Posterior cingulate gyrus (tissue), 11 donors: Measurements from ENCODE around the gene SYNE2.
A peak's percentile ranks its signal among the peaks of the same experiment; 100 is the strongest.
"Not testable (repeated sequence)": the region's sequence is repeated elsewhere in the genome, so short reads cannot be mapped to it uniquely, and the experiment has no call there.

Source experiments
- DNase-seq, 10 donors: peaks; one replicate each; pipeline versions ENCODE4 v3.0.0 to v3.0.0-alpha.2; 2020 to 2021; ENCODE audit warnings: mixed read lengths in 3 of 10
- intact Hi-C: fragments of 100-400 bp; cut with DNase I; formaldehyde crosslinking; loops from one replicate; pipeline ENCODE4 v1.15.1; 2023

Gene SYNE2

GRCh38 chr14:64112867-64113678, 260.3 kb downstream of the SYNE2 start:
- DNase-seq: peak in 1 of 10 donors; percentile 36
- intact Hi-C loops: no loop called here

DNA sequence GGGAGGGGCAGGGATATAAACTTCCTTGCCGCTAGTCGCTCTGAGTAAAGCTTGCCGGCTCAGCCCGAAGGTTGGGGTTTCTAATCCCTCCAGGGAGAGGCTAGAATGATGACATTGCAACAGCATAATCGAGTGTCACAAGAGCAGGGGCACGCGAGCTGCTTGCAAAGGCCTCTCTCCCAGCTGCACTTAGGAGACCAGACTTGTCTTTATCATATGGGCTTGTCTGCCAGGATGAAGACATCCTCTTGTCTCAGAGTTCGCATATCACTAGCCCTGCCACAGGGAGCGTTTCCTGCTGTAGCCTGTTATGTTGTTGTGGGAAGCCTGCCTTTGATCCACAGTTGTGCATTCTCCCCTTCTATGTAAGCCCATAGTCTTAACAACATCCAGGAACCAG, 261.4 kb downstream of the SYNE2 start:
- intact Hi-C loops: no loop called here
- peak in 1 of 10 donors; percentile 20 for DNase-seq

DNA sequence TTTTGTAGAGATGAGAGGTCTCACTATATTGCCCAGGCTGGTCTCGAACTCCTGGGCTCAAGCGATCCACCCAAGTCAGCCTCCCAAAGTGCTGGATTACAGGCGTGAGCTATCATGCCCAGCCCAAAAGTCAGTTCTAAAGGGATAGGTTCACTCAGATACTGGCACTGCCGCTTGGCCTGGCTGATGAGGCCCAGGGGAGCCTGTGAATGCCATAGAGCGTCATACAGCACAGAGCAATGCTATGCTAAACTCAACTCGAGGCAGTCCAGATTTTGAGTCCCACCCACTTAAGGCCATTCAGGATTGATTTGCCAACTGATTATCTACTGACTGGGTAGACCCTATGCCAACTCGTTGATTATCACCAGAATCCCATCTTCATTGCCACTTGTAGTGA, 262.0 kb downstream of the SYNE2 start:
- no peak for DNase-seq
- intact Hi-C loops: no loop called here

- intact Hi-C loops: no loop called here
- DNase-seq: no peak
Observed at GRCh38 chr14:64115401-64115800, 262.6 kb downstream of the SYNE2 start.

DNA sequence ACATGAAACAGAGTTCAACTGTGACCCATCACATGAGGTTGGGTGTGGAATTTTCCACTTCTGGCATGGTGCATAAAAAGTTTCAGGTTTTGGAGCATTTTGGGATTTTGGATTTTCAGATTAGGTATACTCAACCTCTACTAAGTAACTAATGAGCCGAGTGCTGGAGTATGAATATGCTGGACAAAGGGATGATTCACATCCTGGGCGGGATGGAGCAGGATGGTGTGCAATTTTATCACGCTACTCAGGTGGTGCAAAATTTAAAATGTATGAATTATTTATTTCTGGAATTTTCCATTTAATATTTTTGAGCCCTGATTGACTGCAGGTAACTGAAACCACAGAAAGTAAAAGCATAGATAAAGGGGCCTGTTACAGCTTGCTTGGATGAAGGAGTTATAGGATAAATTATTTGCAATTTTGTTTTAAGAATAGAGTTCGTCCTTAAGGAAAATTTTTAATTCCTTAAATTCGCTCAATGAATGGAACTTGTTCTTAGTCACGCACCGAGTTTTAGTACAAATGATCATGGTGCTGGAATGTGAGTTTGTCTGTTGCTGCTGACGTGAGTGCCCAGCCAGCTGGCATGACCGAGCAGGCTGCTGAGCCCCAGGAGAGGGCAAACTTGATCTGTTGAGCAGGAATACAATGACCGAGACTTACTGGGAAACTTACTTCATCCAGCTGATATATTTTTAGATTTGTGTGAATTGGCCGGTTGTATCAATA, 265.0 kb downstream of the SYNE2 start:
- intact Hi-C loops: no loop called here
- DNase-seq: no peak

GRCh38 chr14:64118403-64118742, 265.6 kb downstream of the SYNE2 start:
- intact Hi-C loops, DNase-seq: not testable (repeated sequence)

DNA sequence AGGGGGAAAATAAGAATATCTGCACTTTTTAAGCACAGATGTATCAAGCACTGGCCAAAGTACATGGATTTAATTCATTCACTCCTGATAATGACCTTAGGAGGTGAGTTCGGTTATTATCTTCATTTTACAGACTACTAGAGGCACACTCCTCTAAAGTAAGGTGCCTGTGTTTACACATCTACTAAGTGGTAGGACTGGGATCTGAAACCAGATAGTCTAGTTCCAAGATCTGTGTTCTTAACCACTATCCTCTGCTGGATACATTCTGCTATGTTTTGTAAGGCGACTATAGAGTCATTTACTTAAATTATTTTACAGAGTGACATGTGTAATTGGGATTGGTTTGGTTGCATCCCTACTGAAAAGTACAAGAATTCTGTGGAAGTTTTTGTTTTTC, 266.1 kb downstream of the SYNE2 start:
- intact Hi-C loops: no loop called here
- DNase-seq: no peak

DNA sequence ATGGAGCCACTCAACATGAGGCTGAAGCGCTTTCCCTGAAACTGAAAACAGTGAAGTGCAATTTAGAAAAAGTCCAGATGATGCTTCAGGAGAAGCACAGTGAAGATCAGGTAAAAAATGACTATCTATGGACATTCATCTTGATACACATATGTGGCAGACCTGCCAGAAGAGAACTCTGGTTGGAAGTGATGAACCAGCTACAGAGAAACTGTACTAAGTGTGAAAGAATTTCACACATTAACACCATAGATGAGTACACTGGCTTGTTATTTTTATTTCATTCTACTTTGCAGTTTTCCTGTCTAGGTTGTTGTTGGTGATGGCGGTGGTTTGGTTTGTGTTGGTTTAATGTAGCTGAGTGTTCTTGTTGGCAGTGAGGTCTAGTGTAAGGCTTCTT, 266.7 kb downstream of the SYNE2 start:
- intact Hi-C loops: no loop called here
- no peak for DNase-seq

- intact Hi-C loops: no loop called here
- DNase-seq: no peak
Observed at GRCh38 chr14:64119980-64120379, 267.2 kb downstream of the SYNE2 start.

DNA sequence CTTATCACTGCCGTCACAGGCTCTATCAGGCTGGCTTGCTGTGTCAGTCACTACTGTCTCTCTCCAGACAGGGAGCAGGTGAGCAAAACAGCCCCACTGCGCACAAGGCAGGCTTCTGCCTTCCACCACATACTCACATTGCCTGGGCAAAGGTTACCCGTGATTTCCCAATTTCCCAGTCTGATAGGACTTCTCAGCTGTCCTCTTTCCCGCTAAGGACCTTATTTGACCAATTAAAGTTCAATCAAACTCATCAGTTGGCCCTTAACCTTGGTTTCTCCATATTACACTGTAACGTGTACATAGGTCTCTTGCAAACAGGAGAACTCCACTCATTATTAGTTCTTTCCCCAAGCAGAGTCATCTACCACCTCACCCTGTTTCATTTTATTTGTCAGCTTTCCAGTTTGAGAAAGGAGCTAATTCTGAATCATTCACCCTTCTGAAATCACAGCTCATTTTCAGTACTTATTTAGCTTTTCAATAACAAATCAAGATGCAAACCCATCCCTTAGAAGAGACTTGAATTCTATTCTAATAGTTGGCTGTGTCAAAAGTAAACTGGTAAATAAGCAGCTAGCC, 270.5 kb downstream of the SYNE2 start:
- no peak for DNase-seq
- intact Hi-C loops: no loop called here

DNA sequence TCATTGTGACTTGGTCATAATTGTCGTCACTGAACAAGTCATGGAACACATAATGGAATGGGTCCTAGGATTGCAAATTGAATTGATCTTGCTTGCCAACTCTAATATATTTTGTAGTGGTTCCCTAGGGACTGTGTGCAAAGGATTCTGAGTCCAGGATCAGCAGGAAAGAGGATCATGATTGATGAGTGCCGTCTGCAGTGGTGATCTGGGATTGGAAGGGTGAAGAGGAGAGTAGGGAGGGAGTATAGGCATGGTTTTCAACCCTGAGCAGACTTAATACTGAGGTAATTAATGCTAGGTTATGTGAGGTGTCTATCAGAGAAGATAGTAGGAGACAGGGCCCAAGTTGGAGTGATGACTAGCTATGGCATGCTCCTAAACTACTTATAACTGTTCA, 272.5 kb downstream of the SYNE2 start:
- DNase-seq: no peak
- intact Hi-C loops: no loop called here

- intact Hi-C loops: no loop called here
- DNase-seq: no peak
Observed at GRCh38 chr14:64126548-64126947, 273.7 kb downstream of the SYNE2 start.

DNA sequence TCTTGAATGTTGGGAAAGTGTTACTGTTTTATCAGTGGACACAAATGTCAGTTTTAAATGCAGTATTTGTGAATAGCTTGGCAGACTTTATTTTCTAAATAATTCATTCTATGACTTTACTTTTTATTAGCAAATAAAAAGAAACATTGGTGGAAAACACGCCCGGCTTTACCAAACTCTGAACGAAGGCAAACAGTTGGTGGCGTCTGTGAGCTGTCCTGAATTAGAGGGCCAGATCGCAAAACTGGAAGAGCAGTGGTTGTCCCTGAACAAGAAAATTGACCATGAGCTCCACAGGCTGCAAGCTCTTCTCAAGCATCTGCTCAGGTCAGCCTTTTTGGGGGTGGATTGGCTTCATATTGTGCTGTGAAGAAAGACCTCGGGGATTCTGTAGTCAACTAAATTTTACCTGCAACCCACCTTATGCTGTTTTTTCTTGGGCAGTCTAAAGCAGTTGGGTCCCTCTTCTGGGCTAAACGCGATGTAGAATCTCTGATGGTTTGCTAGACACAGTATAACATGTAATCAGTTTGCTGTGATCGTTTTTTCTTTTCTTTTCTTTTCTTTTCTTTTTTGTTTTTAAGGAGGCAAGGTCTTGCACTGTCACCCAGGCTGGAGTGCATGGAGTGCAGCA, 285.0 kb downstream of the SYNE2 start:
- intact Hi-C loops: loop anchor here (2.0 kb wide), 1 partner anchor 157 kb away; the partner anchor contains the start of gene ESR2

DNA sequence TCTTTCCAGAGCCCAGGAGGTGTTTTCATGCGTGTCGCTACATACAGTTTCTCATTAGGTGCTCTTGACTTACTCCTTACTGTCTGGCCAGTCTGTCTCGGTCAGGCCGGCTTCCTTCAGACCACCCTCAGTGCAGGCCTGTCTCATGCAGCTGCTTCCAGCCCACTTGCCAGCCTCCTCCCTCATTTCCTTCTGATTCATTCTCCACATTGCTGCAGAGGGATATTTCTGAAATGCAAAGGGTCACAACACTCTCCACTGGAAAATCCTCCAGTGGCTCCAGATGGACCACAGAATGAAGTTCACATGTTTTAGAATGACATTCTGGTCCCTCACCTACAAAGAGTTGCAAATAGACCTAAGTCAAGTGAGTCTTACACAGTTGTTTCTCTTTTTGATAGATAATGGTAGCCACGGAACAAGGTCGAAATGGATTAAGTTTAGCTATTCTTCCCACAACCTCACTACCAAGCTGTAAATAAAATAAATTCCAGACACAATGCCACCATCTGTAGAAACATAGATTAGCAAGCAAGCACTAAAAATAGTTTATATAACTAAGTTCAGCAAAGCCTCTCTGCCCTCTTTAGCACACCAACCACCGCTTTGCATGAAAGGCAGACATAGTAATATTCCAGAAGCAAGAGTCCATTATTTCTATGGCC, 294.5 kb downstream of the SYNE2 start:
- DNase-seq: no peak
- intact Hi-C loops: no loop called here

More for the DNA sequence above, 285.0 kb downstream of the SYNE2 start:
- peak in 1 of 10 donors; percentile 17 for DNase-seq

- no peak for DNase-seq
- intact Hi-C loops: no loop called here
Observed at GRCh38 chr14:64149921-64150320, 297.1 kb downstream of the SYNE2 start.

DNA sequence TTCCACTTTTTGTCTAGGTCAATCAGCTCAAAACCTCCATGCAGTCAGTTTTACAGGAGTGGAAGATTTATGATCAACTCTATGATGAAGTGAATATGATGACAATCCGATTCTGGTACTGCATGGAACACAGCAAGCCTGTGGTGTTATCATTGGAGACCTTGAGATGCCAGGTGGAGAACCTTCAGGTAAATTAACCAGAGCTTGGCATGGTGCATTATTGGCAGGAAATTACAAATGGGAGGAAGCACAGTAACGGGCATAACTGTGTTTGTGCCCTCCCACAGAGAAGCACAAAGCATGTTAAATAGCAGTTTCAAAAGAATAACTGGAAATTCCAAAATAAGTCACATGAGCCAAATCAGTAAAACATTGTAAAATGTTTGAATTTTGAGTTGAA, 305.8 kb downstream of the SYNE2 start:
- intact Hi-C loops: no loop called here
- no peak for DNase-seq

DNA sequence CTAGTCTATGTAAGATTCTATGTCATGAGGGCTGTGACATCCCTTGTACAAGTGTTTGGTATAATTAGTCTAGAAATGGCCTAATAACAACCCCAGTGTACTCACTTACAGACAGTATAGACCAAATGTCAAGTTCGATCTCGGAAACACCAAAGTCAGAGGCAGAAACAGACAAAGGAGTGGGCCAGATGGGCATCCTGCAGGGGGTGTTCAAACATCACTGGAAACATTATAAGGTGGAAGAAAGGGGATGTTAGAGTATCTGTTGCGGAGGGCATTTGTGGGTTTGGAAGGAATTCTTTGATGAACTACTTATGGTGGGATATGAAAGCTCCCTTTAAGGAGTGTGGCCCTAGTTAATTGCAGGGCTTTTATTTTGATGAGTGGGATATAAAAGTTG, 306.8 kb downstream of the SYNE2 start:
- intact Hi-C loops: no loop called here
- DNase-seq: no peak

DNA sequence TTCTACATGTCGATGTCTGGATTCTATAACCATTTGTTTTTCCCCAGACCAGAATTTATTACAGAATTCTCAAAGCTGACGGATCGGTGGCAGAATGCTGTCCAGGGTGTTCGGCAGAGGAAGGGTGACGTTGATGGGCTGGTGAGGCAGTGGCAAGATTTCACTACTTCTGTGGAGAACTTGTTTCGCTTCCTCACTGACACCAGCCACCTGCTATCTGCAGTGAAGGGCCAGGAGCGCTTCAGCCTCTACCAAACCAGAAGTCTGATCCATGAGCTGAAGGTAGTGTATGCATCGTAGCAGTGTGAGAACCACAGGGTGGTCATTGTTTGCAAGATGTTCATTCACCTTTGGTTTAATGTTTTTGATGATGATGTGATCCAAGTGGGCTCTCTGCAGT, 317.4 kb downstream of the SYNE2 start:
- intact Hi-C loops: no loop called here
- no peak for DNase-seq

- DNase-seq: no peak
- intact Hi-C loops: no loop called here
Observed at GRCh38 chr14:64174922-64175782, 322.3 kb downstream of the SYNE2 start.

GRCh38 chr14:64176330-64176729, 323.5 kb downstream of the SYNE2 start:
- no peak for DNase-seq
- intact Hi-C loops: no loop called here
